ENCODE results near the gene PCNX2. TPM values are rescaled to one million over a fixed set of nuclear protein-coding genes. Genes with fewer than 3 reads are reported as not detected.

PCNX2 gene
- total and polyA plus RNA-seq, 2 of the 13 experiments (the other 11 are each of a cell fraction or from before 2014, with no cell fraction given): 0.11 to 0.42 TPM

DNA sequence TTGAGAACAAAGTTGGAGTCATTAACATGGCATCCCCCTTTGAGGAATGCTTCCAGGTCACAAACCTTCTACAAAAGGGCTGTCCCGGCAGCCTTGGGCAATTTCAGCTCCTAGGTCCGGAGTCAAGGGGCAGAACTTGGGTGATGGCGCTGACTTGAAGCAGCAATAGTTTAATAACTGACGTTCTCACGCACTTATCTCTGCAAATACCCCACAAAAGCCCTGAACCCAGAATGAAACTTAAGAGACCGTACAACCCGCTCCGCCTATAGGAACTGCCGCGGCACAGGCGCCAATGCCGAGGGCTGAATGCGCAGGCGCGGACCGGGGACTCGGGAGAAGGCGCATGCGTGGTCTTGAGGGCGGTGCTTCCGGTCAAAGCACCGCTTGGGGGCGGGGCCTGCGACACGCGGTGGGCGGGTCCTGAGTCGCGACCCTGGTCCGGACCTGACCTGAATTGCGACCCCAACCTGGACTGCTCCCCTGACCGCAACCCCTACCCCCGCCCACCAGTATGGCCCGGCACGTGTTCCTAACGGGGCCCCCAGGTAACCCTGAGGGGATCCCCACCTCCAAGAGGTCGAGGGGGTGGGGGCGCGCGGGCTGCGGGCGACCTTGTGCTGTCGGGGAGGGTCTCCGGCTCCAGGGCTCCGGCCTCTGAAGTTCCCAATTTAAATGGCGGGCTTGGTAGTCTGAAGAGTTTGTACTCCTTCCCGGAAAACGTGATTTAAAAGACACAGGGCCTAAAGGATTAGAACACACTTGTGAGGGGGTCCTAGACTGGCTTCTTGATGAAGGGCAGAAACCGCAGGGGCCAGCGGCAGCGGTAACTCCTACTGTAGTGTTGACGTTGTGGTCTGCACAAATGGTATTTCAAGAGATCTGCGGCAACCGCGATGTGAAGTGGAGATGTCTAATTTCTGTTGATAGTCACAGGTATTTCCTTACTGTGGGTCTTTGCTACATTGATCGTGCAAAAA lies 345.0 kb downstream of the PCNX2 start, which contains the start of gene NTPCR (continued):
- TF ChIP-seq, protein P1, sequence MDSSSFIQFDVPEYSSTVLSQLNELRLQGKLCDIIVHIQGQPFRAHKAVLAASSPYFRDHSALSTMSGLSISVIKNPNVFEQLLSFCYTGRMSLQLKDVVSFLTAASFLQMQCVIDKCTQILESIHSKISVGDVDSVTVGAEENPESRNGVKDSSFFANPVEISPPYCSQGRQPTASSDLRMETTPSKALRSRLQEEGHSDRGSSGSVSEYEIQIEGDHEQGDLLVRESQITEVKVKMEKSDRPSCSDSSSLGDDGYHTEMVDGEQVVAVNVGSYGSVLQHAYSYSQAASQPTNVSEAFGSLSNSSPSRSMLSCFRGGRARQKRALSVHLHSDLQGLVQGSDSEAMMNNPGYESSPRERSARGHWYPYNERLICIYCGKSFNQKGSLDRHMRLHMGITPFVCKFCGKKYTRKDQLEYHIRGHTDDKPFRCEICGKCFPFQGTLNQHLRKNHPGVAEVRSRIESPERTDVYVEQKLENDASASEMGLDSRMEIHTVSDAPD (CRISPR knock-in tag; IDR thresholded peaks at IDR 0.05): no peak
- TF ChIP-seq SMARCC2 (IDR thresholded peaks at IDR 0.05): no peak
- TF ChIP-seq TBP (CRISPR knock-in tag; IDR thresholded peaks at IDR 0.05): no peak
- TF ChIP-seq ZSCAN5A (CRISPR knock-in tag; IDR thresholded peaks at IDR 0.05; ENCODE audit: borderline replicate concordance): no peak
- TF ChIP-seq ZNF644 (CRISPR knock-in tag; IDR thresholded peaks at IDR 0.05; ENCODE audit: low read depth): peak; percentile 77
- TF ChIP-seq ZNF562 (CRISPR knock-in tag; IDR thresholded peaks at IDR 0.05; ENCODE audit: borderline replicate concordance): no peak
- TF ChIP-seq KDM3A (CRISPR knock-in tag; IDR thresholded peaks at IDR 0.05; ENCODE audit: low read depth): no peak
- no peak for TF ChIP-seq MLLT10 (CRISPR knock-in tag; IDR thresholded peaks at IDR 0.05)
- TF ChIP-seq TEAD3 (CRISPR knock-in tag; optimal IDR thresholded peaks at IDR 0.05; ENCODE audit: borderline replicate concordance): no peak
- TF ChIP-seq, protein P2, sequence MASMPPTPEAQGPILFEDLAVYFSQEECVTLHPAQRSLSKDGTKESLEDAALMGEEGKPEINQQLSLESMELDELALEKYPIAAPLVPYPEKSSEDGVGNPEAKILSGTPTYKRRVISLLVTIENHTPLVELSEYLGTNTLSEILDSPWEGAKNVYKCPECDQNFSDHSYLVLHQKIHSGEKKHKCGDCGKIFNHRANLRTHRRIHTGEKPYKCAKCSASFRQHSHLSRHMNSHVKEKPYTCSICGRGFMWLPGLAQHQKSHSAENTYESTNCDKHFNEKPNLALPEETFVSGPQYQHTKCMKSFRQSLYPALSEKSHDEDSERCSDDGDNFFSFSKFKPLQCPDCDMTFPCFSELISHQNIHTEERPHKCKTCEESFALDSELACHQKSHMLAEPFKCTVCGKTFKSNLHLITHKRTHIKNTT (CRISPR knock-in tag; IDR thresholded peaks at IDR 0.05): no peak
- no peak for TF ChIP-seq ONECUT2 (CRISPR knock-in tag; IDR thresholded peaks at IDR 0.05)
- no peak for TF ChIP-seq ZNF335 (CRISPR knock-in tag; IDR thresholded peaks at IDR 0.05)
- no peak for TF ChIP-seq KMT2B (CRISPR knock-in tag; IDR thresholded peaks at IDR 0.05)
- TF ChIP-seq ZNF33B (CRISPR knock-in tag; IDR thresholded peaks at IDR 0.05): no peak
- TF ChIP-seq, protein P3, sequence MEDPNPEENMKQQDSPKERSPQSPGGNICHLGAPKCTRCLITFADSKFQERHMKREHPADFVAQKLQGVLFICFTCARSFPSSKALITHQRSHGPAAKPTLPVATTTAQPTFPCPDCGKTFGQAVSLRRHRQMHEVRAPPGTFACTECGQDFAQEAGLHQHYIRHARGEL (CRISPR knock-in tag; IDR thresholded peaks at IDR 0.05): no peak
- no peak for TF ChIP-seq ZNF3 (CRISPR knock-in tag; IDR thresholded peaks at IDR 0.05)
- peak; percentile 45; the same call in 1 of the 3 replicates for TF ChIP-seq MXI1 (IDR thresholded peaks at IDR 0.05; ENCODE audit: borderline replicate concordance, low read depth, low read length)
- no peak for TF ChIP-seq ZNF7 (CRISPR knock-in tag; IDR thresholded peaks at IDR 0.05)
- TF ChIP-seq ZNF569 (CRISPR knock-in tag; IDR thresholded peaks at IDR 0.05; ENCODE audit: borderline replicate concordance): no peak
- TF ChIP-seq ZNF790 (CRISPR knock-in tag; IDR thresholded peaks at IDR 0.05; ENCODE audit: borderline replicate concordance): 0 out of 2 replicates have a peak, but pooled peaks have one; percentile 52
- peak; percentile 71; the same call in 1 of the 2 replicates for TF ChIP-seq NFKB2 (CRISPR knock-in tag; IDR thresholded peaks at IDR 0.05; ENCODE audit: borderline replicate concordance)
- no peak for TF ChIP-seq XRCC5 (optimal IDR thresholded peaks at IDR 0.05; ENCODE audit: low read length)
